IMR-90 (cell line): ENCODE measurements around the gene VWCE. TPM values are rescaled to one million over a fixed set of nuclear protein-coding genes. Genes with fewer than 3 reads are reported as not detected.

ENCODE experiments used
- ATAC-seq: fragments of 200-7000 bp; cut with Tn5 transposase; 2 replicates; pipeline ENCODE4 v1.9.1; 2020; ENCODE audit warnings: low read depth, mild to moderate bottlenecking, moderate library complexity
- BruUV-seq: library from RNA; stranded (reverse); fragments of 400-500 nt; replicated peaks from 2 replicates; lab custom pipeline; 2021; lab: Mats Ljungman, UMichigan
- CTCF ChIA-PET: fragments of 300-600 bp; formaldehyde crosslinking; extraction: SDS; loops from one replicate; lab custom pipeline; 2021; ENCODE audit warnings: antibody characterized with exemption; lab: Yijun Ruan, JAX
- POLR2A ChIA-PET: fragments of 300-600 bp; sonication (Branson Sonifier 250); formaldehyde crosslinking; loops from one replicate; lab custom pipeline; 2022; ENCODE audit warnings: antibody characterized with exemption; ENCODE audit not compliant: unreplicated experiment; lab: Charles Lee
- DNase-seq: peaks from one replicate; pipeline ENCODE4 v3.0.0; 2013
- H2AFZ ChIP-seq: replicated peaks from 2 replicates; pipeline ENCODE3; 2013; ENCODE audit warnings: low read length, mild to moderate bottlenecking; ENCODE audit not compliant: poor library complexity
- H2AK5ac ChIP-seq: 2 replicates; pipeline ENCODE4 v1.6.1; 2013; ENCODE audit warnings: low read depth, low read length, inconsistent platforms
- H2AK9ac ChIP-seq: replicated peaks from 2 replicates; pipeline ENCODE3; 2013; ENCODE audit warnings: mild to moderate bottlenecking, low read depth, low read length, moderate library complexity; ENCODE audit not compliant: poor library complexity
- H2BK120ac ChIP-seq: 2 replicates; pipeline ENCODE4 v1.6.1; 2013; ENCODE audit warnings: low read depth, low read length, inconsistent platforms
- H2BK15ac ChIP-seq: 3 replicates; pipeline ENCODE4 v1.6.1; 2013; ENCODE audit warnings: low read depth, low read length, inconsistent platforms
- H2BK20ac ChIP-seq: 2 replicates; pipeline ENCODE4 v1.6.1; 2013; ENCODE audit warnings: low read depth, mild to moderate bottlenecking, inconsistent platforms, low read length, moderate library complexity
- H2BK5ac ChIP-seq: 2 replicates; pipeline ENCODE4 v1.6.1; 2013; ENCODE audit warnings: mild to moderate bottlenecking, low read depth, low read length, inconsistent platforms; ENCODE audit not compliant: poor library complexity, severe bottlenecking
- H3K14ac ChIP-seq: replicated peaks from 2 replicates; pipeline ENCODE4 v1.6.1; 2013; ENCODE audit warnings: low read depth, low read length, inconsistent platforms
- H3K18ac ChIP-seq: 2 replicates; pipeline ENCODE4 v1.6.1; 2013; ENCODE audit warnings: low read depth, low read length, control low read depth
- H3K23ac ChIP-seq: 2 replicates; pipeline ENCODE4 v1.6.1; 2013; ENCODE audit warnings: low read depth, low read length, inconsistent platforms
- H3K27ac ChIP-seq: 2 replicates; pipeline ENCODE4 v1.5.1; 2013; ENCODE audit warnings: mild to moderate bottlenecking, control low read depth, low read length; ENCODE audit not compliant: insufficient read depth
- H3K27me3 ChIP-seq: 2 replicates; pipeline ENCODE4 v1.6.1; 2013; ENCODE audit warnings: low read length; ENCODE audit not compliant: control insufficient read depth, insufficient read depth
- H3K36me3 ChIP-seq: 2 replicates; pipeline ENCODE4 v1.6.1; 2013; ENCODE audit warnings: low read length, mixed read lengths; ENCODE audit not compliant: control insufficient read depth, insufficient read depth
- H3K4ac ChIP-seq: 2 replicates; pipeline ENCODE4 v1.6.1; 2013; ENCODE audit warnings: low read depth, low read length, inconsistent platforms
- H3K4me1 ChIP-seq: 2 replicates; pipeline ENCODE4 v1.6.1; 2013; ENCODE audit warnings: low read length, mixed read lengths; ENCODE audit not compliant: control insufficient read depth, insufficient read depth
- H3K4me2 ChIP-seq: 2 replicates; pipeline ENCODE4 v1.6.1; 2013; ENCODE audit warnings: low read depth, mild to moderate bottlenecking, control low read depth, low read length, moderate library complexity
- H3K4me3 ChIP-seq: 2 replicates; pipeline ENCODE4 v1.5.1; 2013; ENCODE audit warnings: low read depth, mild to moderate bottlenecking, control low read depth, low read length, moderate library complexity; ENCODE audit not compliant: insufficient read depth
- H3K56ac ChIP-seq: 2 replicates; pipeline ENCODE4 v1.6.1; 2013; ENCODE audit warnings: low read length, inconsistent platforms; ENCODE audit not compliant: insufficient read depth; ENCODE audit errors: extremely low read depth
- H3K79me1 ChIP-seq, 2 experiments: 2 replicates each; pipeline ENCODE4 v1.6.1; 2013; ENCODE audit warnings: low read length in 2 of 2, inconsistent platforms in 1 of 2, low read depth in 1 of 2
- H3K9ac ChIP-seq: 2 replicates; pipeline ENCODE4 v1.6.1; 2013; ENCODE audit warnings: low read depth, low read length, control low read depth
- H3K9me1 ChIP-seq: 2 replicates; pipeline ENCODE4 v1.6.1; 2013; ENCODE audit warnings: low read length, inconsistent platforms; ENCODE audit not compliant: insufficient read depth
- H3K9me3 ChIP-seq: 2 replicates; pipeline ENCODE4 v1.6.1; 2013; ENCODE audit warnings: low read length; ENCODE audit not compliant: control insufficient read depth, insufficient read depth
- H4K20me1 ChIP-seq: 2 replicates; pipeline ENCODE4 v1.6.1; 2013; ENCODE audit warnings: low read length, inconsistent platforms; ENCODE audit not compliant: insufficient read depth
- H4K5ac ChIP-seq: 2 replicates; pipeline ENCODE4 v1.6.1; 2013; ENCODE audit warnings: mild to moderate bottlenecking, low read depth, low read length, control low read depth
- H4K8ac ChIP-seq, 2 experiments: 2 replicates each; pipeline ENCODE4 v1.6.1; 2013; ENCODE audit warnings: low read depth in 2 of 2, low read length in 2 of 2, control low read depth in 1 of 2, inconsistent platforms in 1 of 2
- H4K91ac ChIP-seq: 2 replicates; pipeline ENCODE4 v1.6.1; 2013; ENCODE audit warnings: low read depth, low read length, inconsistent platforms; ENCODE audit not compliant: insufficient read depth
- BHLHE40 ChIP-seq: fragments of 150-350 bp; IDR thresholded peaks from 2 replicates; pipeline ENCODE4 v1.6.1; 2016; ENCODE audit warnings: mild to moderate bottlenecking, low read depth, low read length
- CEBPB ChIP-seq: IDR thresholded peaks from 2 replicates; pipeline ENCODE4 v1.6.1; 2012; ENCODE audit warnings: low read depth, low read length, improper control_type of control experiment
- CHD1 ChIP-seq: IDR thresholded peaks from 2 replicates; pipeline ENCODE4 v1.6.1; 2012; ENCODE audit warnings: low read depth, low read length, improper control_type of control experiment
- FOS ChIP-seq: fragments of 150-350 bp; IDR thresholded peaks from 2 replicates; pipeline ENCODE4 v1.6.1; 2016; ENCODE audit warnings: low read depth, low read length
- MAFK ChIP-seq: IDR thresholded peaks from 2 replicates; pipeline ENCODE4 v1.6.1; 2012; ENCODE audit warnings: low read depth, low read length, improper control_type of control experiment
- MAZ ChIP-seq: IDR thresholded peaks from 2 replicates; pipeline ENCODE4 v1.6.1; 2012; ENCODE audit warnings: low read depth, mild to moderate bottlenecking, low read length, improper control_type of control experiment, moderate library complexity, borderline replicate concordance
- MXI1 ChIP-seq: IDR thresholded peaks from 2 replicates; pipeline ENCODE4 v1.6.1; 2012; ENCODE audit warnings: low read depth, mild to moderate bottlenecking, low read length, moderate library complexity, borderline replicate concordance
- NFE2L2 ChIP-seq: fragments of 150-350 bp; IDR thresholded peaks from 2 replicates; pipeline ENCODE4 v1.6.1; 2016; ENCODE audit warnings: low read depth, mild to moderate bottlenecking, low read length
- POLR2A ChIP-seq: IDR thresholded peaks from 2 replicates; pipeline ENCODE4 v1.6.1; 2012; ENCODE audit warnings: mild to moderate bottlenecking, low read depth, low read length
- RAD21 ChIP-seq: IDR thresholded peaks from 2 replicates; pipeline ENCODE4 v1.6.1; 2012; ENCODE audit warnings: low read length, improper control_type of control experiment
- RCOR1 ChIP-seq: IDR thresholded peaks from 2 replicates; pipeline ENCODE4 v1.6.1; 2012; ENCODE audit warnings: mild to moderate bottlenecking, low read length, improper control_type of control experiment; ENCODE audit not compliant: insufficient replicate concordance
- RFX5 ChIP-seq: IDR thresholded peaks from 2 replicates; pipeline ENCODE4 v1.8.0; 2012; ENCODE audit warnings: low read depth, mild to moderate bottlenecking, low read length, moderate library complexity
- SMC3 ChIP-seq: fragments of 150-350 bp; IDR thresholded peaks from 2 replicates; pipeline ENCODE4 v1.6.1; 2016; ENCODE audit warnings: low read depth, mild to moderate bottlenecking, antibody characterized with exemption, low read length, moderate library complexity
- WGBS, 2 experiments: methylation state at CpG; one replicate each; pipeline versions ENCODE4 v1.1.5 to v1.1.7; 2013; ENCODE audit warnings: missing lambda C conversion rate in 2 of 2; ENCODE audit not compliant: insufficient read length in 1 of 2; ENCODE audit errors: extremely low coverage in 2 of 2; 5-methylcytosine and 5-hydroxymethylcytosine counted together
- dilution Hi-C: fragments of 300-500 bp; cut with HindIII; formaldehyde crosslinking; loops from one replicate; pipeline ENCODE4 v1.14.3; 2018; ENCODE audit warnings: low sequenced_read_pairs; ENCODE audit not compliant: unreplicated experiment
- in situ Hi-C: fragments of 300-500 bp; cut with MboI; formaldehyde crosslinking; loops from 3 replicates; pipeline ENCODE4 v1.14.3; 2019; ENCODE audit warnings: low sequenced_read_pairs, inconsistent platforms, mixed read lengths
- intact Hi-C: fragments of 100-400 bp; cut with micrococcal nuclease; formaldehyde crosslinking; loops from 2 replicates; pipeline ENCODE4 v1.10.0; 2022
- polyA plus RNA-seq, 3 experiments: library from polyadenylated mRNA; depleted of rRNA; stranded (reverse); fragments of >200 nt; gene quantifications; 2 replicates each; pipeline ENCODE4 v1.2.3, GENCODE V29; 2012; ENCODE audit warnings: low replicate concordance in 1 of 3
- total RNA-seq: library from RNA; depleted of rRNA; stranded (reverse); fragments of >200 nt; gene quantifications from 2 replicates; pipeline ENCODE4 v1.2.3, GENCODE V29; 2012
- TF ChIP-seq, protein P1 (sequence below): fragments of 150-350 bp; IDR thresholded peaks from 2 replicates; pipeline ENCODE4 v1.6.1; 2016; ENCODE audit warnings: low read depth, mild to moderate bottlenecking, low read length, moderate library complexity, borderline replicate concordance
- TF ChIP-seq, protein P2 (sequence below): conservative IDR thresholded peaks from 2 replicates; pipeline ENCODE4 v1.5.1; 2012; ENCODE audit warnings: mild to moderate bottlenecking, low read depth, low read length, improper control_type of control experiment
- TF ChIP-seq, protein P3 (sequence below): fragments of 150-350 bp; IDR thresholded peaks from 2 replicates; pipeline ENCODE4 v1.6.1; 2017; ENCODE audit warnings: mild to moderate bottlenecking, antibody characterized with exemption, low read length, low read depth

Gene VWCE
- total and polyA plus RNA-seq, 2 of the 4 experiments (the other 2 are of a cell fraction) = under 0.01 to 1.1 TPM

DNA sequence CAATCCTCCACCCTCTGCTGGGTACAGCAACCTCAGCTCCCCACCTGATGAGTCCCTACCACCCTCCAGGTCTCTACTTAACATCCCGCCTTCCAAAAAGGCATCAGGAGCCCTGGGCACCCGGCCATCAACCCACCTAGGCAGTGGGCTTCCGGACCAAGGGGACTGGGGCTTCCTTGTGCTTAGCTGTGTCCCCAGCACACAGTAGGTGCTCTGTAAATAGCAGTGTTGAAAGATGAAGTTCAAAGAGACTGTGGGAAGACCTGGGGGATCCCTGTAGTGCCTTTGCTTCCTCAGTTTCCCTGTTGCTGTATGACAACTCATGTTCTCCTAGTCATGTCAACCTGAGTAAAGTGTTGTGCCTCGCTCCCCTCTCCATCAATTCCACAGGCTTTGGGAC lies 21.0 kb downstream of the VWCE start:
- no CpG with 5 or more reads among the region's 4 CpGs for WGBS, 2 experiments
- Histone ChIP-seq H3K14ac (no peak overlapping the region), H3K23ac (no peak overlapping the region), H3K4me1 (peaks cover 2% of the 10 kb centered on the region), H3K27ac (no peak overlapping the region), H4K8ac (no peak overlapping the region), H2BK20ac (no peak overlapping the region), H3K9ac (no peak overlapping the region), H3K27me3 (no peaks in the 10 kb centered on the region; the same call in 1 of the 2 replicates), H4K91ac (no peak overlapping the region), H3K4ac (no peak overlapping the region), H2AK9ac (no peak overlapping the region), H3K36me3 (no peaks in the 10 kb centered on the region; the same call in 1 of the 2 replicates), H4K5ac (no peak overlapping the region), H2AFZ (no peak overlapping the region), H4K20me1 (no peaks in the 10 kb centered on the region), H3K9me3 (no peaks in the 10 kb centered on the region), H3K9me1 (no peaks in the 10 kb centered on the region), H2AK5ac (no peak overlapping the region), H3K4me3 (no peak overlapping the region), H2BK15ac (no peak overlapping the region), H2BK120ac (no peak overlapping the region), H3K56ac (no peak overlapping the region), H3K79me1 (no peaks in the 10 kb centered on the region), H2BK5ac (no peak overlapping the region), H3K4me2 (no peak overlapping the region), H3K18ac (no peak overlapping the region)
- in situ Hi-C loops (no loop called here), intact Hi-C loops (no loop called here), dilution Hi-C loops (no loop called here)
- ChIA-PET POLR2A (no interaction called here), CTCF (no interaction called here)
- no peak for TF ChIP-seq BHLHE40
- no peak for TF ChIP-seq RFX5
- TF ChIP-seq SMC3 = no peak
- no peak for TF ChIP-seq RAD21
- TF ChIP-seq NFE2L2 = no peak
- TF ChIP-seq, protein P1, sequence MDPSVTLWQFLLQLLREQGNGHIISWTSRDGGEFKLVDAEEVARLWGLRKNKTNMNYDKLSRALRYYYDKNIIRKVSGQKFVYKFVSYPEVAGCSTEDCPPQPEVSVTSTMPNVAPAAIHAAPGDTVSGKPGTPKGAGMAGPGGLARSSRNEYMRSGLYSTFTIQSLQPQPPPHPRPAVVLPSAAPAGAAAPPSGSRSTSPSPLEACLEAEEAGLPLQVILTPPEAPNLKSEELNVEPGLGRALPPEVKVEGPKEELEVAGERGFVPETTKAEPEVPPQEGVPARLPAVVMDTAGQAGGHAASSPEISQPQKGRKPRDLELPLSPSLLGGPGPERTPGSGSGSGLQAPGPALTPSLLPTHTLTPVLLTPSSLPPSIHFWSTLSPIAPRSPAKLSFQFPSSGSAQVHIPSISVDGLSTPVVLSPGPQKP = no peak
- TF ChIP-seq, protein P2, sequence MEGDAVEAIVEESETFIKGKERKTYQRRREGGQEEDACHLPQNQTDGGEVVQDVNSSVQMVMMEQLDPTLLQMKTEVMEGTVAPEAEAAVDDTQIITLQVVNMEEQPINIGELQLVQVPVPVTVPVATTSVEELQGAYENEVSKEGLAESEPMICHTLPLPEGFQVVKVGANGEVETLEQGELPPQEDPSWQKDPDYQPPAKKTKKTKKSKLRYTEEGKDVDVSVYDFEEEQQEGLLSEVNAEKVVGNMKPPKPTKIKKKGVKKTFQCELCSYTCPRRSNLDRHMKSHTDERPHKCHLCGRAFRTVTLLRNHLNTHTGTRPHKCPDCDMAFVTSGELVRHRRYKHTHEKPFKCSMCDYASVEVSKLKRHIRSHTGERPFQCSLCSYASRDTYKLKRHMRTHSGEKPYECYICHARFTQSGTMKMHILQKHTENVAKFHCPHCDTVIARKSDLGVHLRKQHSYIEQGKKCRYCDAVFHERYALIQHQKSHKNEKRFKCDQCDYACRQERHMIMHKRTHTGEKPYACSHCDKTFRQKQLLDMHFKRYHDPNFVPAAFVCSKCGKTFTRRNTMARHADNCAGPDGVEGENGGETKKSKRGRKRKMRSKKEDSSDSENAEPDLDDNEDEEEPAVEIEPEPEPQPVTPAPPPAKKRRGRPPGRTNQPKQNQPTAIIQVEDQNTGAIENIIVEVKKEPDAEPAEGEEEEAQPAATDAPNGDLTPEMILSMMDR = no peak
- TF ChIP-seq MAFK = no peak
- TF ChIP-seq RCOR1 = no peak
- TF ChIP-seq, protein P3, sequence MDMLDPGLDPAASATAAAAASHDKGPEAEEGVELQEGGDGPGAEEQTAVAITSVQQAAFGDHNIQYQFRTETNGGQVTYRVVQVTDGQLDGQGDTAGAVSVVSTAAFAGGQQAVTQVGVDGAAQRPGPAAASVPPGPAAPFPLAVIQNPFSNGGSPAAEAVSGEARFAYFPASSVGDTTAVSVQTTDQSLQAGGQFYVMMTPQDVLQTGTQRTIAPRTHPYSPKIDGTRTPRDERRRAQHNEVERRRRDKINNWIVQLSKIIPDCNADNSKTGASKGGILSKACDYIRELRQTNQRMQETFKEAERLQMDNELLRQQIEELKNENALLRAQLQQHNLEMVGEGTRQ = no peak
- TF ChIP-seq POLR2A = no peak
- no peak for TF ChIP-seq CHD1
- TF ChIP-seq CEBPB = no peak
- TF ChIP-seq MXI1 = no peak
- TF ChIP-seq FOS = no peak
- no peak for TF ChIP-seq MAZ
- no TSS peak for BruUV-seq
- no peak for DNase-seq
- no peak for ATAC-seq
